NCI-H748 (cell line): ENCODE measurements around the gene KCNA4.
A peak's percentile ranks its signal among the peaks of the same experiment; 100 is the strongest.
"Not testable (repeated sequence)": the region's sequence is repeated elsewhere in the genome, so short reads cannot be mapped to it uniquely, and the experiment has no call there.

Source experiments
- DNase-seq: peaks from one replicate; lab custom pipeline; 2025; ENCODE audit not compliant: unreplicated experiment; lab: John Stamatoyannopoulos, UW

KCNA4 gene

GRCh38 chr11:30000986-30001750 is 15.7 kb downstream of the KCNA4 start:
- DNase-seq, result peak; percentile 82

DNA sequence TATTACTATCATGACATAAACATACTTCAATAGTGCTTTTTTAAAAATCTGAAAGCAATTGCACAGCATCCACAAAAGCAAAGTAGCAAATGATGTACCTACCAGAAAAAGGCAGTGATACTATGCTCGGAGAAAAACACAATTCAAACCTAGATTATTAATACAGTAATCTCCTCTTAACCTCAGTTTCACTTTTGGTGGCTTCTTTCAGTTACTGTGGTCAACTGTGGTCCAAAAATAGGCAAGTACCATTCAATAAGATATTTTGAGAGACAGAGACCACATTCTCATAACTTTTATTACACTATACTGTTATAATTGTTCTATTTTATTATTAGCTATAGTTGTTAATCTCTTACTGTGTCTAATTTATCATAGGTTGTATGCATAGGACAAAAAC is 20.8 kb downstream of the KCNA4 start:
- DNase-seq, result no peak

DNA sequence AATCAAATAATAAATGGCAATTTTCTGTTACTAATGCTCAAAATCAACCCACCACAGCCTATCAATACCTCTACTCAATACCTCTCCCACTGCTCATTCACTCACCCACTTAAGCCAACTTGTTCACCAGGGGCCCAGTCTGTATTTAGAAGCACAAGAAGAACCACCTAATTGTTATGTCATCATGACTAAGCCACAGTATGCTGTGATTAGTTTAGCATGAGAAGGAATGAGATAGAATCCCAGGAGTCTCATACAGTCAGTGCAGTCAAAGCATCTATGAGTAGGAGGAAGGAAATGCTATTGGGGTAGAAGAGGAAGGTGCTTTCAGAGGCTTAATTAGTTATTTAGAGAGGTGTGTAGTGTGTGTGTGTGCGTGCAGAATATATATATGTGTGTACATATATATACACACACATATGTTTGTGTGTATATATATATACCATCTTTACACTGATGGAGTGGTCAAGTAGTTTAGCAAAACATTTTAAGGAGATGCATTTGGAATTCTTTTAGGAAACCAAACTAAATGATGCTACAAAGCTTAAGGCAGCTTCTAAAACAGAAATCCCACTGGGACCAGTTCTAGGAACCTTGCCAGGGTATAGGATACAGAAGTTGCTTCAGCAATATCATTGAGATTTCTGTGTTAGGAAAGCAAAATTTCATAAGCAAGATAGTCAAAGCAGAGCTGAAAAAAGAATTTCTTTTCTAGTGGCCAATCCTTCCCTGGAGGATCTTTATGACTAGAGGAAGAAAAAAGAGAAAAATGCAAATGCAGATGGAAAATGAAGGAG is 27.5 kb downstream of the KCNA4 start:
- no peak for DNase-seq

- peak; percentile 82 for DNase-seq
These were observed 31.6 kb downstream of the KCNA4 start for GRCh38 chr11:29985248-29985647.

DNA sequence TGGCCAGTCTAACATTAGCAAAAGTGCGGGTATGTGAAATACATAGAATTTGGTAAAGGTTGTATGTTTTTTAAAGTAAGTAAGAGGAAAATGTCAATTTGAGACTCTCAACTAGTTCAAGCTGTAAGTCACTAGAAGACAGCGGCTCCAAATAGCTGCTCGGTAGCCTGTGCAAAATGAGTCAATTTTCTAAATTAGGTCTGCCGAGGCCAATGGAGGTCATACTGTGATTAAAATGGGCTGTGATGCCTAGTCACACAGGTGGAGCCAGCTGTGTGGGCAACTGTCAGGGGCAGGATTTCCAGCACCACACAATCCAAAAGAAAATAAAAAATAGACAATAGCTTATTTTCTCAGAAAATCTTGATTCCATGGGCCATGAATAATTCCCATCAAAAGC is 32.3 kb downstream of the KCNA4 start:
- peak; percentile 24 for DNase-seq

- no peak for DNase-seq
These were observed 38.3 kb downstream of the KCNA4 start for GRCh38 chr11:29978549-29978948.

GRCh38 chr11:29975580-29975979 is 41.2 kb downstream of the KCNA4 start:
- not testable (repeated sequence) for DNase-seq

DNA sequence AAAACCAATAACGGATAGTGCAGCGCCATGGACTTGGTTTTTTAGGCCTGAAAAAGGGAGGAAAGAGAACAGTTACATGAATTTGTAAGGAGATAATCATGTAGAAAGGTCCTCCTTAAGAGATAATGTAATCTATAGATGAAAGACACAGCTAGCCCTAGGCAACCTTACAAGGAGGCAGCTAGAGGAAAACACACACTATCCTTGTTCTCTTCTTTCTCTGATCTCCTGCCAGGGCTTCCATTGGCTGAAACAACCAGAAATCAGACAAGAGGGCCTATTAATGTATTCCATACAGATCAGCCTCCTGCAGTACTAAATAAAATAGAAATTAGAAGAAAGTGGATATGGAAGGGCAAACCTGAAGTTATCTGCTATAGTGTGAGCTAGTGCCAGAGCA is 53.0 kb downstream of the KCNA4 start:
- no peak for DNase-seq

DNA sequence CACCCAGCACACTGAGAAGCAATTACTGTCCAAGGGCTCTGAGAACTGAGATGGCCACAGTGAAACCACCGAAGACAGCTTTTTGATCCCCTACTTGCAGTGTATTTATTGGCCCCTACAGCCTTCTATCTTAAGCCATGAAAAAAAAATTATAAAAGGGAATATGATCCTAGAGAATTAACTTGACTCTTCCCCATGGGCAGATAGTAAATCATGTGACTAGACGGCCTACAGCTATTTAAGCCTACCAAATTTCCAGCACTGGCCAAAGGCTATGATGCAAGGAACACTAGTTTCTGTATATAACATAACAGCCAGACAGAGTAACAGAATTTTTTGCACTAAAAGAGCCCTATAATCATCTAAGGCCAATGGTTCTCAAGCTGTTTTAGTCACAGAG is 53.8 kb downstream of the KCNA4 start:
- no peak for DNase-seq

GRCh38 chr11:29962243-29962642 is 54.6 kb downstream of the KCNA4 start:
- no peak for DNase-seq
